HUES64 (cell line): ENCODE measurements around the gene OR4M1.
"Not testable (repeated sequence)": the region's sequence is repeated elsewhere in the genome, so short reads cannot be mapped to it uniquely, and the experiment has no call there.

Experiments
- H3K27ac ChIP-seq: 2 replicates; pipeline ENCODE4 v1.7.0; 2013; ENCODE audit warnings: low read depth, low read length, inconsistent platforms
- H3K27me3 ChIP-seq: 2 replicates; pipeline ENCODE4 v1.6.1; 2013; ENCODE audit warnings: mild to moderate bottlenecking, low read length; ENCODE audit not compliant: insufficient read depth
- H3K36me3 ChIP-seq: 2 replicates; pipeline ENCODE4 v1.6.1; 2013; ENCODE audit warnings: mild to moderate bottlenecking, low read length; ENCODE audit not compliant: insufficient read depth
- H3K4me1 ChIP-seq: 2 replicates; pipeline ENCODE4 v1.6.1; 2013; ENCODE audit warnings: mild to moderate bottlenecking, low read length, moderate library complexity; ENCODE audit not compliant: insufficient read depth
- H3K4me3 ChIP-seq: 2 replicates; pipeline ENCODE4 v1.5.1; 2013; ENCODE audit warnings: mild to moderate bottlenecking, low read length, moderate library complexity
- H3K9ac ChIP-seq: 2 replicates; pipeline ENCODE4 v1.6.1; 2013; ENCODE audit warnings: mild to moderate bottlenecking, low read depth, low read length
- H3K9me3 ChIP-seq: 2 replicates; pipeline ENCODE4 v1.6.1; 2013; ENCODE audit warnings: low read depth, low read length; ENCODE audit not compliant: insufficient read depth
- WGBS: fragments of 150-250, 120-280 bp; methylation state at CpG from one replicate; pipeline ENCODE4 v1.1.7; 2013; ENCODE audit warnings: missing lambda C conversion rate; 5-methylcytosine and 5-hydroxymethylcytosine counted together

OR4M1 gene

DNA sequence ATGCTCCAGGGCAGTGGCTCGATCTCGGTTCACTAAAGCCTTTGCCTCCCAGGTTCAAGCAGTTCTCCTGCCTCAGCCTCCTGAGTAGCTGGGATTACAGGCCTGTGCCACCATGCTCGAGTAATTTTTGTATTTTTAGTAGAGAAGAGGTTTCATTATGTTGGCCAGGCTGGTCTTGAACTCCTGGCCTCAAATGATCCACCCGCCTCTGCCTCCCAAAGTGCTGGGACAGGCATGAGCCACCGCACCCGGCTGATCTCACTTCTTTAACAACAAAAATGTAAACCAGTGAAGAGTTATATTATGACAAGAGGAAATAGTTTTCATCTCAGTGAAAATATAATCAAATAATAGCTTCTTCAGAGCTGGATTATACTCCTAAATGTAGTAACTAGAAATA lies 14.0 kb downstream of the OR4M1 start:
- 81% methylated on average over 6 of the region's 6 CpGs for WGBS
- not testable (repeated sequence) for H3K4me1 ChIP-seq, H3K27ac ChIP-seq, H3K36me3 ChIP-seq, H3K27me3 ChIP-seq, H3K9ac ChIP-seq, H3K4me3 ChIP-seq
- H3K9me3 ChIP-seq: peaks cover 98% of the 10 kb centered on the region

DNA sequence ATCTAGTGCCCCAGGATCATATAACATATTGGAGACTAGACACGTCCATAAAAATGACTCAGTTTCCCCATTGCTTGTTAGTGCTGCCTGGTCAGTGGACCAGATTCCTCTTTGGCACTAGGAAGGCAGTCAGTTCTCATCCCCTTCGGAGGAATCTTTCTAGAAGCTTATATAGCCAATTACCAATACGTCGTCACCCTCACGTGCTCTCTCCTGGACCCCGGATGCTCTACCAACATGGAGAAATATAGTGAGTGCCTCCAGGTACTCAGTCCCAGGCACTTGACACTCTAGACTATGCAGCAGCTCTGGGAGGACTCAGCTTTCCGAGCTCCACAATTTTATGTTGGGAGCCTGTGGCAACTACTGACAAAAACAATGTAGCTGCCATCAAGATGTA lies 14.8 kb downstream of the OR4M1 start:
- WGBS: 66% methylated on average over 7 of the region's 7 CpGs
- peaks cover 98% of the 10 kb centered on the region for H3K9me3 ChIP-seq
- not testable (repeated sequence) for H3K4me3 ChIP-seq, H3K27me3 ChIP-seq, H3K4me1 ChIP-seq, H3K9ac ChIP-seq, H3K36me3 ChIP-seq, H3K27ac ChIP-seq

- H3K9me3 ChIP-seq: peaks cover 96% of the 10 kb centered on the region
Observed at GRCh38 chr14:19796520-19797108, 23.3 kb downstream of the OR4M1 start.

DNA sequence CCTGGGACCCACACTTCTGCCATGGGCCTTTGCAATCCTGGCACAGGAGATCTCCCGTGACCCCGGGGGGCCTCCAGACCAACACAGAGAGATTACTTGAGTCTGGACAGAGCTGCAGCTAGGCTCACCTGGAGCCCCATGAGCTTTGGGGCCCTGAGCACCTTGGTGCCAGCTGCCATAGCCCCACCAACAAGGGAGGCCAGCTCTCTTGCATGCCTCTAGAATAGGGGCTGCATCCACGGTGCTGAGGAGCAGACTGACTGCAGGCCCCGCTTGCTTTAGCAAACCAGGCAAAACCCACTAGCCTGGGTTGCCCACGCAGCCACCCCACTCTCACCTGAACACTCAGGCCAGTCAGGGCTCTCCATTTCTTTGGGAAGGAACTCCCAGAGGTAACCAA lies 26.6 kb downstream of the OR4M1 start:
- 82% methylated on average over 5 of the region's 5 CpGs for WGBS
- Histone ChIP-seq H3K4me3 (no peak overlapping the region), H3K36me3 (no peaks in the 10 kb centered on the region), H3K9ac (no peak overlapping the region), H3K4me1 (no peaks in the 10 kb centered on the region), H3K27ac (no peak overlapping the region), H3K27me3 (no peaks in the 10 kb centered on the region), H3K9me3 (peaks cover 93% of the 10 kb centered on the region)

More at GRCh38 chr14:19796520-19797108, 23.3 kb downstream of the OR4M1 start:
- not testable (repeated sequence) for H3K27me3 ChIP-seq, H3K4me1 ChIP-seq, H3K4me3 ChIP-seq, H3K27ac ChIP-seq, H3K36me3 ChIP-seq, H3K9ac ChIP-seq
- 89% methylated on average over 10 of the region's 10 CpGs for WGBS

DNA sequence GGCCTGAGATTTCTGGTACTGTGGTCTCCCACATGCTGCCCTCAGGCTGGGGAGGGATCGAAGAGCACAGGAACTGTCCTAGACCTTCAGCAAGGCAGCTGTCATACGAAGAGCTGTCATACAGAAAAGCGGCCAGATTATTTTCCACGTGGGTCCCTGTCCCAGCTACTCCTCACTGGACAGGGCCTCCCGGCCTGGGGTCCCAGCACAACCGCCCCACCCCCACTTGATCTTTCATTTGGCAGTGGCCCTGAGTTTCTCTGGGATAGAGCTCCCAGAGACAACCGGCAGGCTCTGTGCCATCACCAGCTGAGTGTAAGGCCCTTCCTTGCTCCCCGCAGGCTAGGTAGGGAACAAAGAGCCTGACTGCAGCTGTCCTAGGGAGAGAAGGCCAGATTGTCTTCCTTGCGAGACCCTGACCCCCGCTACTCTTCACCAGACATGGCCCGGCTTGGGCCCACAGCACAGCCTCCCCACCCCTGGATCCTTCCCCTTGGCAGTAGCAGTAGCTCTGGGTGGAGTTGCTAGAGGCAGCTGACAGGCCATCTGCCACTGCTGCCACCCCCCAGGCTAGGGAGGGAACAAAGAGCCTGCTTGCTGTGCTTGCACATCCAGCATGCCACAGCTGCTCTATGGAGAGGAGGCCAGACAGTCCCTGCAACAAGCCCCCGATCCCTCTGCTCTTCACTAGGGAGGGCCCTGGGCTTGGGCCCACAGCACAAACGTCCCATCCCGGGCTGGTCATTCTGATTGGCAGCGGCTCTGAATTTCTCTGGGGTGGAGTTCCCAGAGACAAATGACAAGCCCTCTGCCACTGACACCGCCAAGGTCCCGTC lies 27.2 kb downstream of the OR4M1 start:
- no peaks in the 10 kb centered on the region for H3K27me3 ChIP-seq
- 84% methylated on average over 17 of the region's 17 CpGs for WGBS
- peaks cover 93% of the 10 kb centered on the region for H3K9me3 ChIP-seq
- H3K9ac ChIP-seq: no peak overlapping the region
- H3K27ac ChIP-seq: no peak overlapping the region
- H3K36me3 ChIP-seq: no peaks in the 10 kb centered on the region
- no peaks in the 10 kb centered on the region for H3K4me1 ChIP-seq
- no peak overlapping the region for H3K4me3 ChIP-seq

GRCh38 chr14:19801118-19801464 lies 27.8 kb downstream of the OR4M1 start:
- H3K36me3 ChIP-seq: no peaks in the 10 kb centered on the region
- WGBS: 86% methylated on average over 13 of the region's 13 CpGs
- H3K27ac ChIP-seq: no peak overlapping the region
- peaks cover 93% of the 10 kb centered on the region for H3K9me3 ChIP-seq
- no peaks in the 10 kb centered on the region for H3K27me3 ChIP-seq
- no peak overlapping the region for H3K4me3 ChIP-seq
- no peak overlapping the region for H3K9ac ChIP-seq
- no peaks in the 10 kb centered on the region for H3K4me1 ChIP-seq

DNA sequence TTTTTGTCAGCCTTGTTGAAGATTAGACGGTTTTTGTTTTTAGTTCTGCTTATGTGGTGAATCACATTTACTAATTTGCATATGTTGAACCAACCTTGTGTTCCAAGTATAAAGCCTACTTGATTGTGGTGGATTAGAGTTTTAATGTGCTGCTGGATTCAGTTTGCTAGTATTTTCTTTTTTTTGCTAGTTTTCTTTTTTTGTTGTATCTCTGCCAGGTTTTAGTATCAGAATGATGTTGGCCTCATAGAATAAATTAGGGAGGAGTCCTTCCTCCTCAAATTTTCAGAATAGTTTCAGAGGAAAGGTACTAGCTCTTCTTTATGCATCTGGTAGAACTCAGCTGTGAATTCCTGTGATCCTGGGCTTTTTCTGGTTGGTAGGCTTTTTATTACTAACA lies 30.2 kb downstream of the OR4M1 start, which contains the start of gene OR4N2:
Gene OR4N2, plus strand, starts transcription at position 301 of the 400 bp plus-strand sequence. CDS start 23,679 bp downstream, outside the sequence.
- H3K36me3 ChIP-seq, H3K4me1 ChIP-seq, H3K27ac ChIP-seq, H3K4me3 ChIP-seq, H3K9ac ChIP-seq, H3K27me3 ChIP-seq: not testable (repeated sequence)
- WGBS: no CpG with 5 or more reads among the region's 1 CpG
- peaks cover 95% of the 10 kb centered on the region for H3K9me3 ChIP-seq

- H3K27me3 ChIP-seq, H3K36me3 ChIP-seq, H3K4me3 ChIP-seq, H3K27ac ChIP-seq, H3K9ac ChIP-seq, H3K4me1 ChIP-seq: not testable (repeated sequence)
- 54% methylated on average over 3 of the region's 4 CpGs for WGBS
- peaks cover 71% of the 10 kb centered on the region for H3K9me3 ChIP-seq
Observed at GRCh38 chr14:19813171-19813920, 40.0 kb downstream of the OR4M1 start.

DNA sequence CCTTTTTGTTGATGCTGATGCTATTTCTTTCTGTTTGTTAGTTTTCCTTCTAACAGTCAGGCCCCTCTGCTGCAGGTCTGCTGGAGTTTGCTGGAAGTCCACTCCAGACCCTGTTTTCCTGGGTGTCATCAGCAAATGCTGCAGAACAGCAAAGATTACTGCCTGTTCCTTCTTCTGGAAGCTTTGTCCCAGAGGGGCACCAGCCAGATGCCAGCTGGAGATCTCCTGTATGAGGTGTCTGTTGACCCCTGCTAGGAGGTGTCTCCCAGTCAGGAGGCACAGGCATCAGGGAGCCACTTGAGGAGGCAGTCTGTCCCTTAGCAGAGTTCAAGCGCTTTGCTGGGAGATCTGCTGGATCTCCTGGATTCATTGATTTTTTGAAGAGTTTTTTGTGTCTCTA lies 46.6 kb downstream of the OR4M1 start:
- 43% methylated on average over 1 of the region's 1 CpG for WGBS
- not testable (repeated sequence) for H3K27me3 ChIP-seq
- peaks cover 69% of the 10 kb centered on the region for H3K9me3 ChIP-seq

GRCh38 chr14:19821016-19821415 lies 47.7 kb downstream of the OR4M1 start:
- 78% methylated on average over 6 of the region's 6 CpGs for WGBS
- H3K9me3 ChIP-seq: peaks cover 67% of the 10 kb centered on the region
- not testable (repeated sequence) for H3K9ac ChIP-seq, H3K4me1 ChIP-seq, H3K27me3 ChIP-seq, H3K36me3 ChIP-seq, H3K4me3 ChIP-seq, H3K27ac ChIP-seq

More for the DNA sequence above, 46.6 kb downstream of the OR4M1 start:
- H3K36me3 ChIP-seq, H3K9ac ChIP-seq, H3K4me3 ChIP-seq, H3K4me1 ChIP-seq, H3K27ac ChIP-seq: not testable (repeated sequence)

- Histone ChIP-seq H3K36me3 (no peaks in the 10 kb centered on the region), H3K27ac (no peak overlapping the region), H3K9ac (no peak overlapping the region), H3K4me3 (no peak overlapping the region), H3K4me1 (no peaks in the 10 kb centered on the region), H3K9me3 (peaks cover 82% of the 10 kb centered on the region), H3K27me3 (no peaks in the 10 kb centered on the region)
- WGBS: no CpG with 5 or more reads among the region's 1 CpG
Observed at GRCh38 chr14:19823178-19823577, 49.9 kb downstream of the OR4M1 start.
